GM19351 (cell line): Measurements from ENCODE around the gene ANKRD44.

Experiments
- ATAC-seq: cut with Tn5 transposase; IDR thresholded peaks from one replicate; pipeline ENCODE4 v1.9.1; 2021; ENCODE audit warnings: mild to moderate bottlenecking, moderate library complexity; ENCODE audit not compliant: unreplicated experiment

Gene ANKRD44

DNA sequence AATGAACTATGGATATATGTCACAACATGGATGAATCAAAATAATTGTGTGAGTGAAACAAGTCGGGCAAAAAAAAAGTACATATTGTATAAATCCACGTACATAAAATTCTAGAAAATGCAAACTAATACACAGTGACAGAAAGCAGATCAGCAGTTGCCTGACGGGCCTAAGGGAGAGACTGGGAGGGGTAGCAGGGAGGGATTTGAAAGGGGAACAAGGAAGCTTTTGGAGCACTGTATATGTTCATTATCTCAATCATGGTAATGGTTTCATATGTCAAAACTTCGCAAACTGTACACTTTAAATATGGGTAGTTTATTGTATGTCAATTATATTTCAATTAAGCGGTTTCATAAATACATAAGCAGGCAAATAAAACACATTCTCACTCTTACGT lies 153.8 kb downstream of the ANKRD44 start:
- ATAC-seq: no peak

DNA sequence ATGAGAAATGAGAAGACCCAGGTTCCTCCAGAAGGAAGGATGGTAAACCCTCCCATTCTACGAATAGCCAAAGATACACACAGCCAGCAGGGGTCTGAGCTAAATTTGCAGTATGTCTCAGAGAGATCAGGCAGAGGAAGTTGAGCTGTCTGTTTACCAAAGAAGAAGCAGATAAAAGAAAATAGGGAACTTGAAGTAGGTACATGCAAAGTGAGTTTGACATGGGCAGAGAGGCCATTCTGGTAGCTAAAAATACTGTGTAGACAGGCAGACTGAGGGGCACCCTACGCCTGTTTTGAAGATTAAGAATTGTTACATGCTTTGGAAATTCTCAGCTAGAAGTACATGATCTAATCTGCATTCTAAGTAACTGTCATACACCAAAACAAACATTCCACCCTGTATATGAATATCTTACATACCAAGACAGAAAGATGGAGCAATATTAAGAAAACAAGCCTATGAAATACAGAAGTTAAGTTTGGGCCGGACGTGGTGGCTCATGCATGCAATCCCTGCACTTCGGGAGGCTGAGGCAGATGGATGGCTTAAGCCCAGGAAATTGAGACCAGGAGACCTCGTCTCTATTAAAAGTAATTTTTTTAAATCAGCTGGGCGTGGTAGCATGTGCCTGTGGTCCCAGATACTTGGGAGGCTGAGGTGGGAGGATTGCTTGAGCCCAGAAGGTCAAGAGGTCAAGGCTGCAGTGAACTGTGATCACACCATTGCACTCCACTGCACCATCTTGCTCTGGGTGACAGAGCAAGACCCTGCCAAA lies 157.9 kb downstream of the ANKRD44 start:
- ATAC-seq: peak; percentile 82

DNA sequence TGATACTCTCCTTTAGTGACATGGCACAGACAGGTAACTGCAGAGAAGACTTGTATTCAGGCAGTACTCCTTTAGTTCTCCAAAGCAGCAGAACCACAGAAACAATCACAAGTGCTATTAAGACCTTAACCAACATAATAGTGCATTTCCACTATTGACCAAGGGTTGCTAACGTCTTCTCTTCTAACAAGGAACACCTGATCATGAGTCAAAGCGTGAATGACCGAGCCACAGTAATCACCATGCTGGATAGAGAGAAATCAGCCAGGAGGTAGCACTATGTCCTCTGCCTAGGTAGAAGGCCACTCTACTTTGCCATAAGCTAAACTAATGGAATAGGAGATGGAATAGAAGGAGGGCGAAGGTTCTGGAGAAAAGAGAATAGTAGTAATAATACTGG lies 161.0 kb downstream of the ANKRD44 start:
- peak; percentile 22 for ATAC-seq

DNA sequence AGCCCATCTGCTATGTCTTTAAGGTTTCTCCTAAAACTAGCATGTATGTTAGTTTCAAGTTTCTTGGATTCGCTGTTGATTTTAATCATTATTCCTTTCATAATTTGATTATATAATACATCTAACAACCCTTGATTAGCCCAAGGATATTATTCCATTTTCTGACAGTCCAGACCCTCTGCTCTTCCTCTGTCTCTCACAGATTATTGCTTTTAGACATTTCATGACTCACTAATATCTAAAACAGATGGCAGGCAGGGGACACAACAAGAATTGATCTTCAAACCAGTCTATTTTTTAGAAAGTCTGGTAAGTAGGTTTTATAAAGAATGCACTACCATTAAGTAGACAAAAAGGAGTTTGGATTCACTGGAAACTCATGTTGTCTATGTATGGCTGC lies 162.2 kb downstream of the ANKRD44 start:
- no peak for ATAC-seq

DNA sequence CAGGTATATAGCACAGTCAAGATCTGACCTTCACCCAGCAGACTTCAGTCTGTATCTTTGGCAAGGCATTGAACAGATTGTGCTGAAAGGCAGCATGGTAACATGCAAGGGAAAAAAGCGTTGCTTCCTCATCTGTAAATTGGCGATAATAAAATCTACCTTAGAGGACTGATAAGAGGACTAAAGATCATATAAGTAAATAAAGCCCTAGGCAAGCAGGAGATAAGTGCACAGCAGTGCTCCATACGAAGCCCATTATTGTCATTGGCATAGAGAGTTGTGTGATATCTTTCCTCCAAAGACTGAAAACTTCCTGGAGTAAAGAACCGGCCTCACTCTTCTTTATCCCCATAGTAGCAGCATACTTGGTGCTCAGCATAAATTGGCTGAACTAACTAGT lies 162.6 kb downstream of the ANKRD44 start:
- no peak for ATAC-seq

DNA sequence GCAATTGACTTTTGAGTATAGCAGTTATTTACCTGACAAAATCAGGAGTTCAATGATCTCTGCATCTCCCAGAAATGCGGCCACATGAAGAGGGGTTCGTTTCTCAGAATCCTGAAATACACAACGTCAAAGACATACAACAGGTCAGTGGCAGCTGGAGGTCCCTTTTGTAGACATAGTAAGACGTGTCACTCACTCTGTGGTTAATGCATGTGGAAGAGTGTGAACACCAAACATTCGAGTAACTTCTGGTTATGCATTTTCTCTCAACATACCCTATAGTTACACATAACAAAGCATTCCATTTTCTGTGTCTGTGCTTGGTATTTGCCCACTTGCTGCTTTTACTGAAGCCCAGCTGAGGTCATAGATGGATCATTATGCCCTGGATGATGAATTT lies 163.6 kb downstream of the ANKRD44 start:
- ATAC-seq: no peak

DNA sequence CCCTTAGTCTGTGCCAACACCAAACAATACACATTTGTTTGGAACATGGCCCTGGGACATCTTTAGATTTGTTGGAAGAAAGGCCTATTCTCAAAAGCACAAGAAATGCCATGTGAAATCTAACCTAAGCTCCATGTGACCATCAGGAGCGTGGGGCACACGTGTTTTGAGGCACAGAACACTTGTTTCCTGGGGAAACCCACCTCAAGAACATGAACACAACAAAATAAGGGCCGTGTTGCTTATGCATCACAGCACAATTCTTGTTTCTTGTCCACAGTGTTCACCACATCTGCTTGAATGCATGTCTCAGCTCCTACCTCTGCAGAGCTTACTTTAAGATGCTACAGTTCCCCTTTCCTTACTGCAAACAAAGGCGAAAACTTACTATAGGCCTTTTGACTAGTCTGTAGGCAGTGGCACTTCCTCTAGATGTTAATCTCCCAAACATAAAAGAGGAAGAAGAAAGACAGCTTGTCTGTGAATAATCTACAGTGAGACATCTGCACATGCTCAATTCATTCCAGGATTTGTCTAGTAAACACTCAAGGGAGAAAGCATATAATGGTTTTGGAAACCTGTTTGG lies 165.0 kb downstream of the ANKRD44 start:
- peak; percentile 88 for ATAC-seq

DNA sequence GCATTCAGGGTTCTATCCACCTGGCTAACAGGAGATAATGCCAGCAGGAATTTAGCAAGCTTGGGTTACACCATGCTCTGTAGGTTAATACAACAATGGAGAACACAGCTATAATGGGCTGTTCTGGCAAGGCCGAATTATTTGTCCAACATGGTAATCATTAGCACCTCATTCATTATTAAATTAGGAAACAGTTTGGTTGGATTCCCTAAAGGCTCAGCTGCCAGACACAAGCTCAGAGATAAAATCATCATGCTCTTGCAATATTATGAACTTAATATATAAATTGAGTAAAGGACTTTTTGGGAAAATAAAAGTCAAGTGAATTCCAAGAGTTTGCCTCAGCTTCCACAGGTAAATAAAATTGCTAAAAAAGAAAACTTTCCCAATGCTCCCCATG lies 166.4 kb downstream of the ANKRD44 start:
- no peak for ATAC-seq

DNA sequence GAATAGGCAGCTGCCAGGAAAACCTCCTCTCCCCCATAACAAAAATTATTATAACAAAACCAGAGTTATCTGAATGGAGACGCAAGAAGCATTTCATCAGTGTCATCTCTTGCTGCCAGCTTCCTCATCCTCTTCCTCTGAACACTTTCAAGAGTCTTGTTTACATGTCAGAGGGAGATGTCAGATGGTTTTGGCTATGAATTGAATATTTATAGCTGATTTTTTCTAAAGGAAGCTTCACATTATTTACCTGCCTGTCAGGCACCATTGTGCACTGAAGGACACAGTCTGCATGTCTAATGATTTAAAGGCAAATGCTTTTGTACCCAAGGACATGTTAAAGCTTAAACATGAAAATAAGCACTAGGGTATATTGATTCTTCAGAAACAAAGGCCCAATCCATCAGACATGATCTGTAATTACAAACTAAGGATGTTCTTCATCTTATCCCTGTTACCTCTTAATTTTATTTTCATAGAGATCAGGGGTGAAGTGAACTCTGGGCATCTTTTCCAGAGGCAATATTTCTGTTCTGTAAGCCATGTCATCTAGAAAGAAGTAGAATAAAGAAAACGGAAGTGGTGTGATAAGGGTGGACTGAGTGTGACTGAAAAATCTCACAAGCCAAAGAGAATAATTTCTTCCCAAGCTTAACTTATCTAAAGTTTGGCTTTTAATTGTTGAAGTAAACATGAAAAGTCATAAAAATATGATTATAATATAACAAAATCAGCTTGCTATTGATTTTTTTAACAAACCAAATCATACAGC lies 168.7 kb downstream of the ANKRD44 start:
- ATAC-seq: no peak

DNA sequence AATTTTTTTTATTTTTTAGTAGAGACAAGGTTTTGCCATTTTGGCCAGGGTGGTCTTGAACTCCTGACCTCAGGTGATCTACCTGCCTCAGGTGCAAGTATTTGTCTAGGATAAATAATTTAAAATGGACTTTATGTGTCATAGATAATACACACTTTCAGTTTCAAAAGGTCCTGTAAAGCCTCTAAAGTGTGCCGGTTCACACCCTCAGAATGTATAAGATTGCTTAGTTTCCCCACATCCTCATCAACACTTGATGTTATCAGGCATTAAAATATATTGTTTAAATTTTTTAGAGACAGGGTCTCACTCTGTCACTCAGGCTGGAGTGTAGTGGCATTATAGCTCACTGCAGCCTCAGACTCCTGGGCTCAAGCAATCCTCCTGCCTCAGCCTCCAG lies 170.5 kb downstream of the ANKRD44 start:
- no peak for ATAC-seq

DNA sequence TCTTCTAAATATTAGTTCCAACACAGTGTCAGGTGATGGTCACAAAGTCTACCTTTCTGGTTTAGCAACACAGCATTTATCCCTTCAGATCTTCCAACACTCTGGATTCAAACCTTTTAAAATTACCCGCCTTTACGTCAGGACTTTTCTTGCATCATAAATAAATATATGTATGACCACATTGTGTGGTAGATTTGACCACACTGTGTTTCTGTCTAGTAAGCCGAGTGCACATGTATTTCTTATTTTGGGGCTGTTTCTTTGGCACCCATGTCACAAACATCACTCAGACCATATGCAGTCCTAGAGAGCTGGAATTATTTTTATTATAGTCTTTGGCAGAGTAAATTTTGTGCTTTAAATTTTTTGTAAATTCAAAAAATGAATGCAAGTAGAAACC lies 172.1 kb downstream of the ANKRD44 start:
- ATAC-seq: peak; percentile 40

DNA sequence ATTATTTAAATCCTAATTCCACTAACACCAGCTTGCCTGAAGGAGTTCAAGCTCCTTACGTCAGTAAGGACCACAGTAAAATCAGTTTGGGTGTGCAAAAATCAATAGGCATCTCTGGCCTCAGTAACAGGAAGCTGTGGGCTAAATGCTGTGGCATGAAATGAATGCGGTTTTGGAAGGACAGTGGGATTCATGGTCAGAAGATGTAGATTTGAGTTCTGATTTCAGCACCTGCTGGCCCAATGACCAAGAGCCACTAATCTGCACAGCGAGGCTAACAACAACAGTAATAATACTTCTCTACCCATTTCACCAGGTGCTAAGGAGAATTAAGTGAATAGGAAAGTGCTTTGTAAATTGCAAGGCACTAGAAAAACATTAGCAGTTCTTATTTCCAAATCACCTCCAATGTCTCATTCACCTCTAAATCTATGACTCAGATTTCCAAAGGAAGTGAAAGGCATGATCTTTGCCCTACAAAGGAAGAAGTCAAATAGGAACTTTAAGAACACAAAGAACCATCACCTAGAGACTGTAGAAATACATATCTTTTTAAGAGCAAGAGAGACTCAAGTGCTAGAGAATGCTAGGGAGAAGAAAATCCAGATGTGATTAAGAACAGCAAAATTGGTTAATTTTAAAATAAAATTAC lies 172.6 kb downstream of the ANKRD44 start:
- no peak for ATAC-seq

DNA sequence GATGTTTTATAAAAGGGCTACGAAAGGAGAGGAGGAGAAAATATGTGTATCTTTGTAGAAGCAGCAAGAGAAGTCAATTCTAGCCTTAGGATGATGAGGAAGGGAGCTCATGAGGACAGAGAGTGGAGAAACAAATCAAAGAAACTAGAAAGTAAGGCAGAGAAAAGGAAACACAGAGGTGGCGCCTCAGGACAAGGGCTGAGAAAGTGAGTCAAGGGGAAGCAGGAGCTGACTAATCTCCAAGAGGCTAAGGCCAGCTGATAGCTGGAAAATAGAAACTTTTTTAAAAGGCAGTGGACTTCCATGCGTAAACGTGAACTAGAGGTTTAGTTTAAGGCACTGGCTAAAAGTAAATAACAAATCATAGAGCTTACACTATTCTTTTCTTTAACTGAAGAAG lies 173.3 kb downstream of the ANKRD44 start:
- ATAC-seq: no peak

DNA sequence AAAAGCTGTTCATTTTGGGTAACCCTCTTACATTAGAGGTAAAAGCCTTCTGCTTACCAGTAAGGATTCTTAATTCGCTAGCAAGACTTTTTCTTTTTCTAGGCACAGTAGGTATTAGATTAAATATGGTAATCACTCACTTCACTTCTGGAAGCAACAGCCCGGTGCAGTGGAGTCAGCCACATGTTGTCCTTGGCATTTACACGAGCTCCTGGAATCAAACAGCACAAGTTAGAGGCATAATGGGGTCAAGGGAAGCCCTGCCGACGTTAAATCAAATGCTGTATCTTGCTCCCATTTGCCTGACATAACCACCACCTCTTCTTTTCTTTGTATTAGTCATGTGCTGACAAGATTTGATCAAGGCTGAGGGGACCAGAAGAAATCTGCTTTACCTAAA lies 174.1 kb downstream of the ANKRD44 start:
- ATAC-seq: no peak

DNA sequence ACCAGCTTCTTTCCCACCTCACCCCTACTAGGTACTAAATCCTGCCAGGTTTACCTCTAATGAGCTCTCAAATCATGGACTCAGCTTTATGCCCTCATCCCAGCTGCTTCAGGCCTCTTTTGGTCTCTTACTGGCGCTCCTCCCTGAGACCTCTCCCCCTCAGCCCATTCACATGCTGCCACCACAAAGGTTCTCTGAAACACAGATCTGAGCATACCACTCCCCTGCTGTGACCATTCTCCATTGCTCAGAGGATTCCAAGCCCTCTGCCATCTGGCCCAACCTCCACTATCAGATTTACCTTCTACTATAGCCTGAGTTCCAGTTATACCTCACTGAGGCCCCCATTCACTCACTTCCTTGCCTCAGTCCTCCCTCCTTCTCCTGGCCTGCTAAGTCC lies 174.8 kb downstream of the ANKRD44 start:
- no peak for ATAC-seq

DNA sequence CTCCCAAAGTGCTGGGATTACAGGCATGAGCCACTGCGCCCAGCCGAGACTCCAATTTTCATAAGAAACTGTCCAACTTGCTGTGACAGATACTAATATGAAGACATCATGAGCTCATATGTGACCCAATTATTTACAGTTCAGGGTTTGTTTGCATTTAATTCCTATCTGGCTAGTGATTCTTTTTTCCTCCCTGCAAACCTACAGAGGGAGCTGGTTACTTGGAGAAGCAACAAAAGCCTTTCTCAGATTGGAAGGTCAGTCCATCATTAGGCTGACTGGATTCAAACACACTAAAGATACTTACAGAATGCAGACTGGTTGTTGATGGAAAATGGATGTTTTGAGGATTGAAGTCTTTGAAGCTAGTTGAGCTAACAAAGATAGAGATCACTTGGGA lies 176.4 kb downstream of the ANKRD44 start:
- no peak for ATAC-seq

DNA sequence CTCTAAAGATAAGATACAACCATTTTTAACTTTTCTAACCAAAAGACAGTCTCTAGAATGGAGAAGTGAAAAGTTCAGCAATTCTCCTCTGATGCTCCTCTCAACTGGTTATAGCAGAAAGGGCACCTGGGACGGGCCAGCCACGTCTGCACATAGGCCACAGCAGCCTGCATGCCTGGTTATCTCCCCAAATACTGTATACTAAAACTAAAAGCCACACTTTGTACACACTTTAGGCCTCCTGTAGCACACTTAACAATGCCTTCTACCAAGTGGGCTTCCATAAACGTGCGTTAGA lies 179.1 kb downstream of the ANKRD44 start:
- ATAC-seq: peak; percentile 85

DNA sequence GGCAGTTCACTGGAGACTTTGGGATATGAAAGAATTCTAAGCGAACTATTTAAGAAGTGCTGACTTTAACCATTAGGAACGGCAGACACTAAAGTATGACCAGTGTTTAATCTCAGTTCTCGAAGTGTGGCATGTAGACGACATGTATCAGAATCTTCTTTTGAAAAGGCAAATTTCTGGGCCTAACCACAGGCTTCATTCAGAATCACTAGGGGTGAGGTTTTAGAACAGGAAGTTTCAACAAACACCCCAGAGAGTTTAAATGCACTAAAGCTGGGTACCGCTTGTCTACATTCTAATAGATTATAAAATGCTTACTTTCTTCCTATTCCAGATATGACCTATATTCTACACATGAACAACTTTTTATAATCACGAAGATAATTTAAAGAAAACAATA lies 180.3 kb downstream of the ANKRD44 start:
- ATAC-seq: peak; percentile 74

DNA sequence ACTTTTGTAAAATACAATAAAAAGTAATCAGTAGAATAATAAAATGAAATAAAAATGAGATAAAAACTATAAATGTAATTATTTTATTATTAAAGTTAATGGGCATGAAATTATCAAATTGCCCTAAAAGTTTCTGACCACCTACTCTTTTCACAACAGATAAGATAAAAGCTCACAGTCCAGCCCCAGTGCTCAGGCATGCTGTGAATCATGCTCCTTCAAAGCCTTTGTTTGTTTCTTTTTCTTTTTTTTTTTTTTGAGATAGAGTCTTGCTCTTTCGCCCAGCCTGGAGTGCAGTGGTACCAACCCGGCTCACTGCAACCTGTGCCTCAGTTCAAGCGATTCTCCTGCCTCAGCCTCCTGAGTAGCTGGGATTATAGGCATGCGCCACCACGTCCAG lies 181.7 kb downstream of the ANKRD44 start:
- ATAC-seq: no peak

DNA sequence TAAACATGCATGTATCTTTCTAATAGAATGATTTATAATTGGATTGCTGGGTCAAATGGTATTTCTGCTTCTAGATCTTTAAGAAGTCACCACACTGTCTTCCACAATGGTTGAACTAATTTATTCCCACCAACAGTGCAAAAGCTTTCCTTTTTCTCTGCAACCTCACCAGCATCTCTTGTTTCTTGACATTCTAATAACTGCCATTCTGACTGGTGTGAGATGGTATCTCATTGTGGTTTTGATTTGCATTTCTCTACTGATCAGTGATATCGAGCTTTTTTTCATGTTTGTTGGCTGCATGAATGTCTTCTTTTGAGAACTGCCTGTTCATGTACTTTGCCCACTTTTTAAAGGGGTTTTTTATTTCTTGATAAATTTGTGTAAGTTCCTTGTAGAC lies 182.5 kb downstream of the ANKRD44 start:
- ATAC-seq: no peak

DNA sequence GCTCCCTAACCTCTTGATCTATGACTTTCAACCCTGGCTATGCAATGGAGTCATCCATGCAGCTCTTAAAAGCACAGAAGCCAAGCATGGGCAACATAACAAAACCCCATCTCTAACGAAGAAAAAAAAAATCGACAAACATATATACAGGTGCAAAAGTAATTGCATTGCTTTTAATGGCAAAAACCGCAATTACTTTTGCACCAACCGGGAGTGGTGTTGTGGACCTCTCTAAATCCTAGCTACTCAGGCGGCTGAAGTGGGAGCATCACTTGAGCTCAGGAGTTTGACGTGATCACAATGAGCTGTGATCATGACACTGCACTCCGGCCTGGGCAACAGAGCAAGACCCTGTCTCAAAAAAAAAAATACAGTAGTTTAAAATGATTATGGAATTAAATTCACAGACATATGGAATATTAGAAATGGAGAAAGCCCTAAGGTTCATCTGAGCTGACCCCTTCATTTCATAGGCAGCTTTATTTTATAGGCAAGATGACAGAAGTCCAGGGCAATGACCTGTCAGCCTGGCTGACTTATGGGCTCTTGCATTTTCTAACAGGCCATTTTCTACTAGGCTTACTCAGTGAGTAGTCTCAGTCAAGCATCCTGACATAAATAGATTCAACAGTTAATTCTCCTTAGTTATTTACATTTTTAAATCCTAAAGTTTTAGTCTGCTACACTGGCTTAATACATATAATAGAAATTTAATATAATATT lies 183.8 kb downstream of the ANKRD44 start:
- no peak for ATAC-seq
